Astrocyte (in vitro differentiated cells and primary cell): ENCODE measurements around the gene KNDC1. TPM values are rescaled to one million over a fixed set of nuclear protein-coding genes. Genes with fewer than 3 reads are reported as not detected.

Experiments
- DNase-seq: peaks from one replicate; pipeline ENCODE4 v3.0.0-alpha.2; 2010; ENCODE audit warnings: low read depth
- FAIRE-seq: peaks from 2 replicates; lab custom pipeline; 2011; peaks lifted over from hg19 to GRCh38; lab: Jason Lieb, UNC
- H2AFZ ChIP-seq: 2 replicates; pipeline ENCODE4 v1.6.0; 2012; ENCODE audit warnings: low read depth, low read length, inconsistent platforms
- H3K27ac ChIP-seq: 2 replicates; pipeline ENCODE4 v1.5.1; 2011; ENCODE audit warnings: low read depth, low read length, inconsistent platforms
- H3K27me3 ChIP-seq: 2 replicates; pipeline ENCODE4 v1.6.0; 2011; ENCODE audit warnings: low read length, inconsistent platforms; ENCODE audit not compliant: insufficient read depth
- H3K36me3 ChIP-seq: 2 replicates; pipeline ENCODE4 v1.5.1; 2011; ENCODE audit warnings: low read length, inconsistent platforms; ENCODE audit not compliant: insufficient read depth
- H3K4me1 ChIP-seq: 2 replicates; pipeline ENCODE4 v1.5.1; 2011; ENCODE audit warnings: low read length, inconsistent platforms; ENCODE audit not compliant: insufficient read depth
- H3K4me2 ChIP-seq: 2 replicates; pipeline ENCODE4 v1.6.0; 2012; ENCODE audit warnings: low read length, inconsistent platforms
- H3K4me3 ChIP-seq: 2 replicates; pipeline ENCODE4 v1.5.1; 2011; ENCODE audit warnings: low read depth, mild to moderate bottlenecking, low read length, inconsistent platforms; ENCODE audit not compliant: insufficient read depth
- H3K79me2 ChIP-seq: 2 replicates; pipeline ENCODE4 v1.6.0; 2012; ENCODE audit warnings: mild to moderate bottlenecking, low read length, inconsistent platforms; ENCODE audit not compliant: insufficient read depth
- H3K9ac ChIP-seq: 2 replicates; pipeline ENCODE4 v1.6.0; 2012; ENCODE audit warnings: mild to moderate bottlenecking, low read length, inconsistent platforms
- H3K9me3 ChIP-seq: 2 replicates; pipeline ENCODE4 v1.5.1; 2012; ENCODE audit warnings: low read depth, mild to moderate bottlenecking, low read length, inconsistent platforms; ENCODE audit not compliant: insufficient read depth
- H4K20me1 ChIP-seq: 2 replicates; pipeline ENCODE4 v1.6.0; 2012; ENCODE audit warnings: low read length, inconsistent platforms; ENCODE audit not compliant: insufficient read depth
- H3K27ac Mint-ChIP-seq: one replicate; pipeline ENCODE4 v1.8.0; 2021; ENCODE audit warnings: mild to moderate bottlenecking, mixed read lengths; ENCODE audit not compliant: unreplicated experiment
- H3K27me3 Mint-ChIP-seq: one replicate; pipeline ENCODE4 v1.8.0; 2021; ENCODE audit warnings: low read depth, mixed read lengths; ENCODE audit not compliant: unreplicated experiment
- H3K36me3 Mint-ChIP-seq: one replicate; pipeline ENCODE4 v1.8.0; 2021; ENCODE audit warnings: low read depth, mixed read lengths; ENCODE audit not compliant: unreplicated experiment
- H3K4me1 Mint-ChIP-seq: one replicate; pipeline ENCODE4 v1.8.0; 2021; ENCODE audit warnings: low read depth, mixed read lengths; ENCODE audit not compliant: unreplicated experiment
- H3K4me3 Mint-ChIP-seq: one replicate; pipeline ENCODE4 v1.8.0; 2021; ENCODE audit warnings: mild to moderate bottlenecking, moderate library complexity, mixed read lengths; ENCODE audit not compliant: unreplicated experiment
- H3K9me3 Mint-ChIP-seq: one replicate; pipeline ENCODE4 v1.8.0; 2021; ENCODE audit warnings: mild to moderate bottlenecking, mixed read lengths; ENCODE audit not compliant: unreplicated experiment
- EZH2 ChIP-seq: IDR thresholded peaks from 2 replicates; pipeline ENCODE4 v1.6.1; 2012; ENCODE audit warnings: mild to moderate bottlenecking, low read length, inconsistent platforms; ENCODE audit not compliant: insufficient read depth
- total RNA-seq: library from RNA; stranded (reverse); gene quantifications from 2 replicates; pipeline ENCODE4 v1.2.1, GENCODE V29; 2021
- TF ChIP-seq, protein P1 (sequence below): IDR thresholded peaks from 2 replicates; pipeline ENCODE4 v1.5.1; 2011; ENCODE audit warnings: low read depth, mild to moderate bottlenecking, inconsistent platforms, low read length, moderate library complexity; ENCODE audit not compliant: insufficient read depth

KNDC1 gene
- total RNA-seq, 1 donor from 2014 or later, result 2.6 TPM

DNA sequence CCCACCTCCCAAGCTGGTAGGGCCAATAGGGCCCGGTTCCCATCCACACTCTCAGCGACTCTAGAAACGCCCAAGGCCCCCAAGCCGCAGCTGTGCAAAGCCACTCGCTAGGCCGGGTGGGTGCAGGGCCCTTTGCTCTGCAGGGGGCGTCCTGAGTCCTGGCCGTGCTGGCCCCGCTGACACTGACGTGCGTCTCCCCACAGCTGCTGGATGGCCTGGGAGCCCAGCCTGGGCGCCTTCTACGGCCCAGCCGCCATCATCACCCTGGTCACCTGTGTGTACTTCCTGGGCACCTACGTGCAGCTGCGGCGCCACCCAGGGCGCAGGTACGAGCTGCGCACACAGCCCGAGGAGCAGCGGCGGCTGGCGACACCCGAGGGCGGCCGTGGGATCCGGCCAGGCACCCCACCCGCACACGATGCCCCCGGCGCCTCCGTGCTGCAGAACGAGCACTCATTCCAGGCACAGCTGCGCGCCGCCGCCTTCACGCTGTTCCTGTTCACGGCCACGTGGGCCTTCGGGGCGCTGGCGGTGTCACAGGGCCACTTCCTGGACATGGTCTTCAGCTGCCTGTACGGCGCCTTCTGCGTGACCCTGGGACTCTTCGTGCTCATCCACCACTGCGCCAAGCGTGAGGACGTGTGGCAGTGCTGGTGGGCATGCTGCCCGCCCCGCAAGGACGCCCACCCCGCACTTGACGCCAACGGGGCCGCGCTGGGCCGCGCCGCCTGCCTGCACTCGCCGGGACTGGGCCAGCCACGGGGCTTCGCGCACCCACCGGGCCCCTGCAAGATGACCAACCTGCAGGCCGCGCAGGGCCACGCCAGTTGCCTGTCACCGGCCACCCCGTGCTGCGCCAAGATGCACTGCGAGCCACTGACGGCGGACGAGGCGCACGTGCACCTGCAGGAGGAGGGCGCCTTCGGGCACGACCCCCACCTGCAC is 31.6 kb upstream of the KNDC1 start:
- FAIRE-seq (no peak), DNase-seq (no peak)
- H3K9me3 Mint-ChIP-seq, result peaks cover 2% of the 10 kb centered on the region
- no peak overlapping the region for H2AFZ ChIP-seq
- peaks cover 31% of the 10 kb centered on the region for H3K27me3 Mint-ChIP-seq
- no peak overlapping the region for H3K27ac Mint-ChIP-seq
- no peak overlapping the region for H3K9ac ChIP-seq
- H4K20me1 ChIP-seq, result no peaks in the 10 kb centered on the region
- H3K9me3 ChIP-seq, result no peaks in the 10 kb centered on the region
- no peaks in the 10 kb centered on the region for H3K36me3 ChIP-seq
- TF ChIP-seq, protein P1, sequence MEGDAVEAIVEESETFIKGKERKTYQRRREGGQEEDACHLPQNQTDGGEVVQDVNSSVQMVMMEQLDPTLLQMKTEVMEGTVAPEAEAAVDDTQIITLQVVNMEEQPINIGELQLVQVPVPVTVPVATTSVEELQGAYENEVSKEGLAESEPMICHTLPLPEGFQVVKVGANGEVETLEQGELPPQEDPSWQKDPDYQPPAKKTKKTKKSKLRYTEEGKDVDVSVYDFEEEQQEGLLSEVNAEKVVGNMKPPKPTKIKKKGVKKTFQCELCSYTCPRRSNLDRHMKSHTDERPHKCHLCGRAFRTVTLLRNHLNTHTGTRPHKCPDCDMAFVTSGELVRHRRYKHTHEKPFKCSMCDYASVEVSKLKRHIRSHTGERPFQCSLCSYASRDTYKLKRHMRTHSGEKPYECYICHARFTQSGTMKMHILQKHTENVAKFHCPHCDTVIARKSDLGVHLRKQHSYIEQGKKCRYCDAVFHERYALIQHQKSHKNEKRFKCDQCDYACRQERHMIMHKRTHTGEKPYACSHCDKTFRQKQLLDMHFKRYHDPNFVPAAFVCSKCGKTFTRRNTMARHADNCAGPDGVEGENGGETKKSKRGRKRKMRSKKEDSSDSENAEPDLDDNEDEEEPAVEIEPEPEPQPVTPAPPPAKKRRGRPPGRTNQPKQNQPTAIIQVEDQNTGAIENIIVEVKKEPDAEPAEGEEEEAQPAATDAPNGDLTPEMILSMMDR, result no peak
- TF ChIP-seq EZH2, result no peak
- no peak overlapping the region for H3K4me2 ChIP-seq
- H3K27me3 ChIP-seq, result no peaks in the 10 kb centered on the region
- no peaks in the 10 kb centered on the region for H3K4me1 ChIP-seq
- no peak overlapping the region for H3K27ac ChIP-seq
- H3K79me2 ChIP-seq, result no peaks in the 10 kb centered on the region
- no peaks in the 10 kb centered on the region for H3K36me3 Mint-ChIP-seq
- no peak overlapping the region for H3K4me3 Mint-ChIP-seq
- no peaks in the 10 kb centered on the region for H3K4me1 Mint-ChIP-seq
- no peak overlapping the region for H3K4me3 ChIP-seq

DNA sequence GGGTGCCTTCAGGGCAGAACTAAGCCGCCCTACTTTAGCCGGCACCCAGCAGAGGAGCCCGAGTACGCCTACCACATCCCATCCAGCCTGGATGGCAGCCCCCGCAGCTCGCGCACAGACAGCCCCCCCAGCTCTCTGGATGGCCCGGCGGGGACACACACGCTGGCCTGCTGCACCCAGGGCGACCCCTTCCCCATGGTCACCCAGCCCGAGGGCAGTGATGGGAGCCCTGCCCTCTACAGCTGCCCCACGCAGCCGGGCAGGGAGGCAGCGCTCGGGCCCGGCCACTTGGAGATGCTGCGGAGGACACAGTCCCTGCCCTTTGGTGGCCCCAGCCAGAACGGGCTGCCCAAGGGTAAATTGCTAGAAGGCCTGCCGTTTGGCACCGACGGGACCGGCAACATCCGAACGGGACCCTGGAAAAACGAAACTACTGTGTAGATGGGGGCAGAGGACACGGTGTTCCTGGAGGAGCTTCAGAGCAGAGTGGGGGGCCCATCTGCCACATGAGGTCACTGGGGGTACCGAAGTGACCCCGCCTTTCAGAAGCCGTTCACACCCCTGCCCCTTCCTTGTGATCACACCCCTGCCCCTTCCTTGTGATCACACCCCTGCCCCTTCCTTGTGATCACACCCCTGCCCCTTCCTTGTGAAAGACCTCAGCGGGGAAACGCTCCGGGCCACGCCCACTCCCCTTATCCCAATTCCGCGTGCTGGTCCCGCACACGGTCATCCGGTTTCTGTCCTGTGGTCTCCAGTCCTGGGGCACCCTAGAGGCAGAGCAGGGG is 30.8 kb upstream of the KNDC1 start:
- Mint-ChIP-seq H3K9me3 (peaks cover 2% of the 10 kb centered on the region), H3K27ac (no peak overlapping the region), H3K36me3 (no peaks in the 10 kb centered on the region), H3K4me3 (no peak overlapping the region), H3K27me3 (peaks cover 30% of the 10 kb centered on the region), H3K4me1 (no peaks in the 10 kb centered on the region)
- no peaks in the 10 kb centered on the region for H3K79me2 ChIP-seq
- FAIRE-seq (no peak), DNase-seq (no peak)
- no peaks in the 10 kb centered on the region for H3K27me3 ChIP-seq
- no peak overlapping the region for H3K9ac ChIP-seq
- no peaks in the 10 kb centered on the region for H3K9me3 ChIP-seq
- H4K20me1 ChIP-seq, result no peaks in the 10 kb centered on the region
- H3K4me2 ChIP-seq, result no peak overlapping the region
- no peak for TF ChIP-seq EZH2
- TF ChIP-seq, protein P1, result no peak
- H3K4me1 ChIP-seq, result no peaks in the 10 kb centered on the region
- no peak overlapping the region for H3K4me3 ChIP-seq
- no peak overlapping the region for H3K27ac ChIP-seq
- H2AFZ ChIP-seq, result no peak overlapping the region
- H3K36me3 ChIP-seq, result no peaks in the 10 kb centered on the region
